ENCODE data around the gene STK39. TPM values are rescaled to one million over a fixed set of nuclear protein-coding genes. Genes with fewer than 3 reads are reported as not detected.

The STK39 gene
- total RNA-seq, 4 donors from 2014 or later, result 35.3 to 58.0 (median 47.0) TPM

GRCh38 chr2:168149150-168149974 lies 98.0 kb downstream of the STK39 start:
- H3K27ac ChIP-seq, result no peak overlapping the region
- no peak for TF ChIP-seq EP300 (IDR thresholded peaks at IDR 0.05)
- no peak for TF ChIP-seq POLR2A (IDR thresholded peaks at IDR 0.05)
- no peak for TF ChIP-seq POLR2AphosphoS5 (IDR thresholded peaks at IDR 0.05)
- TF ChIP-seq, protein P1, sequence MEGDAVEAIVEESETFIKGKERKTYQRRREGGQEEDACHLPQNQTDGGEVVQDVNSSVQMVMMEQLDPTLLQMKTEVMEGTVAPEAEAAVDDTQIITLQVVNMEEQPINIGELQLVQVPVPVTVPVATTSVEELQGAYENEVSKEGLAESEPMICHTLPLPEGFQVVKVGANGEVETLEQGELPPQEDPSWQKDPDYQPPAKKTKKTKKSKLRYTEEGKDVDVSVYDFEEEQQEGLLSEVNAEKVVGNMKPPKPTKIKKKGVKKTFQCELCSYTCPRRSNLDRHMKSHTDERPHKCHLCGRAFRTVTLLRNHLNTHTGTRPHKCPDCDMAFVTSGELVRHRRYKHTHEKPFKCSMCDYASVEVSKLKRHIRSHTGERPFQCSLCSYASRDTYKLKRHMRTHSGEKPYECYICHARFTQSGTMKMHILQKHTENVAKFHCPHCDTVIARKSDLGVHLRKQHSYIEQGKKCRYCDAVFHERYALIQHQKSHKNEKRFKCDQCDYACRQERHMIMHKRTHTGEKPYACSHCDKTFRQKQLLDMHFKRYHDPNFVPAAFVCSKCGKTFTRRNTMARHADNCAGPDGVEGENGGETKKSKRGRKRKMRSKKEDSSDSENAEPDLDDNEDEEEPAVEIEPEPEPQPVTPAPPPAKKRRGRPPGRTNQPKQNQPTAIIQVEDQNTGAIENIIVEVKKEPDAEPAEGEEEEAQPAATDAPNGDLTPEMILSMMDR (IDR thresholded peaks at IDR 0.05), result no peak
- H3K4me1 ChIP-seq, result peaks cover 0 to 36% (median 3%) of the 10 kb centered on the region in 3 donors
- 76 to 77% methylated on average over 5 of the region's 5 CpGs for WGBS, 2 donors (ENCODE audit: low coverage in 1 of 2)
- ATAC-seq, result no peak
- no peak overlapping the region for H3K4me3 ChIP-seq
- H3K9me3 ChIP-seq, result no peaks in the 10 kb centered on the region
- no peaks in the 10 kb centered on the region for H3K36me3 ChIP-seq
- no peaks in the 10 kb centered on the region for H3K27me3 ChIP-seq

- TF ChIP-seq POLR2AphosphoS5 (IDR thresholded peaks at IDR 0.05) (no peak), POLR2A (IDR thresholded peaks at IDR 0.05) (no peak)
- no peak for ATAC-seq
Measured at GRCh38 chr2:168147830-168148794, 99.3 kb downstream of the STK39 start.

GRCh38 chr2:168146892-168147810 lies 100.2 kb downstream of the STK39 start:
- H3K27ac ChIP-seq, result peak overlapping the region in 2 of 4 donors; percentile 8 to 21
- TF ChIP-seq, protein P1 (IDR thresholded peaks at IDR 0.05), result no peak
- TF ChIP-seq POLR2AphosphoS5 (IDR thresholded peaks at IDR 0.05), result no peak
- no peak for TF ChIP-seq POLR2A (IDR thresholded peaks at IDR 0.05)
- no peak for TF ChIP-seq EP300 (IDR thresholded peaks at IDR 0.05)

More at GRCh38 chr2:168147830-168148794, 99.3 kb downstream of the STK39 start:
- Histone ChIP-seq H3K27me3 (no peaks in the 10 kb centered on the region), H3K4me3 (no peak overlapping the region), H3K27ac (peak overlapping the region in 3 of 4 donors; percentile 21 to 36 (median 26)), H3K36me3 (no peaks in the 10 kb centered on the region), H3K4me1 (peaks cover 0 to 36% (median 3%) of the 10 kb centered on the region in 3 donors), H3K9me3 (no peaks in the 10 kb centered on the region)
- WGBS, 2 donors (ENCODE audit: low coverage in 1 of 2), result 47 to 59% methylated on average over 7 of the region's 8 CpGs

GRCh38 chr2:168145426-168146310 lies 101.7 kb downstream of the STK39 start:
- Histone ChIP-seq H3K4me3 (no peak overlapping the region), H3K27me3 (no peaks in the 10 kb centered on the region), H3K4me1 (peaks cover 0 to 36% (median 3%) of the 10 kb centered on the region in 3 donors), H3K9me3 (no peaks in the 10 kb centered on the region), H3K27ac (no peak overlapping the region), H3K36me3 (no peaks in the 10 kb centered on the region)
- 64 to 77% methylated on average over 3 of the region's 3 CpGs for WGBS, 2 donors (ENCODE audit: low coverage in 1 of 2)
- TF ChIP-seq POLR2A (IDR thresholded peaks at IDR 0.05) (no peak), EP300 (IDR thresholded peaks at IDR 0.05) (no peak), POLR2AphosphoS5 (IDR thresholded peaks at IDR 0.05) (no peak)
- TF ChIP-seq, protein P1 (IDR thresholded peaks at IDR 0.05), result no peak
- ATAC-seq, result no peak

More at GRCh38 chr2:168146892-168147810, 100.2 kb downstream of the STK39 start:
- Histone ChIP-seq H3K4me3 (no peak overlapping the region), H3K27me3 (no peaks in the 10 kb centered on the region), H3K4me1 (peaks cover 0 to 36% (median 3%) of the 10 kb centered on the region in 3 donors), H3K9me3 (no peaks in the 10 kb centered on the region), H3K36me3 (no peaks in the 10 kb centered on the region)
- no peak for ATAC-seq
- 46 to 82% methylated on average over 7 to 9 of the region's 9 CpGs for WGBS, 2 donors (ENCODE audit: low coverage in 1 of 2)
